Heart right ventricle (tissue), 16 donors: ENCODE results near the gene FNBP1. TPM values are rescaled to one million over a fixed set of nuclear protein-coding genes. Genes with fewer than 3 reads are reported as not detected.
"Not testable (repeated sequence)": the region's sequence is repeated elsewhere in the genome, so short reads cannot be mapped to it uniquely, and the experiment has no call there.

Experiments
- ATAC-seq, 8 donors: fragments of 200-7000 bp; cut with Tn5 transposase; one replicate each; pipeline ENCODE4 v1.9.1; 2020; ENCODE audit warnings: mild to moderate bottlenecking in 8 of 8, moderate library complexity in 8 of 8, moderate number of reproducible peaks in 1 of 8
- DNase-seq, 2 donors: peaks; one replicate each; pipeline ENCODE4 v3.0.0-alpha.2; 2020
- H3K27ac ChIP-seq, 10 donors: fragments of 200-600 bp; sonication (generic) in 2 of 10; one replicate each; pipeline versions ENCODE4 v1.5.0 to v1.8.0; 2020 to 2022; ENCODE audit warnings: mild to moderate bottlenecking in 3 of 10
- H3K27me3 ChIP-seq, 7 donors: fragments of 200-600 bp; one replicate each; pipeline ENCODE4 v1.8.0; 2021 to 2022; ENCODE audit warnings: mild to moderate bottlenecking in 2 of 7
- H3K36me3 ChIP-seq, 9 donors: fragments of 200-600 bp; sonication (generic) in 1 of 9; one replicate each; pipeline versions ENCODE4 v1.5.0 to v1.8.0; 2020 to 2022; ENCODE audit warnings: mild to moderate bottlenecking in 2 of 9
- H3K4me1 ChIP-seq, 9 donors: fragments of 200-600 bp; sonication (generic) in 1 of 9; one replicate each; pipeline versions ENCODE4 v1.5.0 to v1.8.0; 2020 to 2022; ENCODE audit warnings: mild to moderate bottlenecking in 4 of 9
- H3K4me3 ChIP-seq, 10 donors: fragments of 200-600 bp; sonication (generic) in 2 of 10; one replicate each; pipeline versions ENCODE4 v1.5.0 to v1.8.0; 2020 to 2022; ENCODE audit warnings: mild to moderate bottlenecking in 7 of 10, moderate library complexity in 2 of 10
- H3K9me3 ChIP-seq, 11 donors: fragments of 200-600 bp in 10 of 11; sonication (generic) in 2 of 11; one replicate each; pipeline versions ENCODE4 v1.5.0 to v1.8.0; 2013 to 2022; ENCODE audit warnings: mild to moderate bottlenecking in 2 of 11, control low read depth in 1 of 11, moderate library complexity in 1 of 11
- CTCF ChIP-seq, 9 donors: fragments of 200-600 bp; sonication (generic) in 2 of 9; IDR thresholded peaks; one replicate each; pipeline versions ENCODE4 v1.5.0 to v1.8.0; 2021 to 2022; ENCODE audit warnings: antibody characterized with exemption in 9 of 9, mild to moderate bottlenecking in 5 of 9, moderate library complexity in 1 of 9
- WGBS, 2 donors: extraction: QIAGEN DNeasy Blood & Tissue Kit; methylation state at CpG; one replicate each; pipeline ENCODE4 v1.1.7; 2013; ENCODE audit warnings: inconsistent platforms in 1 of 2; 5-methylcytosine and 5-hydroxymethylcytosine counted together
- intact Hi-C, 10 donors: fragments of 100-400 bp; cut with DNase I; formaldehyde crosslinking; loops; one replicate each; pipeline versions ENCODE4 v1.11.1 to v1.14.2; 2022
- polyA plus RNA-seq, 2 donors: library from polyadenylated mRNA; stranded (reverse); fragments of 200-250 nt; gene quantifications; one replicate each; pipeline ENCODE4 v1.2.3, GENCODE V29; 2013
- total RNA-seq, 10 donors: library from RNA; stranded (reverse); fragmentation: NEBNext Ultra II Directional in 3 of 10; extraction: Animal tissue kit (Norgen Biotek cat#: 25700) in 3 of 10; gene quantifications; one replicate each; pipeline versions ENCODE4 v1.2.1 to v1.2.4, GENCODE V29; 2021 to 2023
- donor health status: Arrhythmogenic right ventricular cardiomyopathy.
- donor health status: ischemic (EF 13 %, LVEDD 7.1; RV severe dilation, severe dysfunction).
- donor health status: healthy with polysubstance abuse.
- donor health status: DM: no; HTN: yes; CAD: no.
- donor health status: DM: no; HTN: no; CAD: no.
- donor health status: ischemic (EF 25% LVEDD 6.9; RV normal size, moderate dysfunction).
- donor health status: ischemic (EF 25% LVEDD 5.7; RV mildly dilated, moderate dysfunction).
- donor health status: healthy.
- donor health status: DM: yes; HTN: yes; CAD: no.
- donor health status: Ischemic cardiomyopathy.
- donor health status: ischemic (EF 35%, LVEDD 5.7; RV mildly dilated, moderate dysfunction).
- donor health status: nonischemic (EF 11% LVEDD 7.7; RV severe dilation, severe dysfunction).
- donor health status: DM: yes; HTN: yes; CAD: no.
- donor health status: PGD.
- donor health status: ischemic (EF 29% LVEDD 5.4; RV normal size, mild dysfunction).
- donor health status: nonischemic (EF 23%, LVEDD 6.1; RV moderate dilation, normal function).

FNBP1 gene
- total and polyA plus RNA-seq, 12 donors: 7.4 to 38.4 (median 22.2) TPM

DNA sequence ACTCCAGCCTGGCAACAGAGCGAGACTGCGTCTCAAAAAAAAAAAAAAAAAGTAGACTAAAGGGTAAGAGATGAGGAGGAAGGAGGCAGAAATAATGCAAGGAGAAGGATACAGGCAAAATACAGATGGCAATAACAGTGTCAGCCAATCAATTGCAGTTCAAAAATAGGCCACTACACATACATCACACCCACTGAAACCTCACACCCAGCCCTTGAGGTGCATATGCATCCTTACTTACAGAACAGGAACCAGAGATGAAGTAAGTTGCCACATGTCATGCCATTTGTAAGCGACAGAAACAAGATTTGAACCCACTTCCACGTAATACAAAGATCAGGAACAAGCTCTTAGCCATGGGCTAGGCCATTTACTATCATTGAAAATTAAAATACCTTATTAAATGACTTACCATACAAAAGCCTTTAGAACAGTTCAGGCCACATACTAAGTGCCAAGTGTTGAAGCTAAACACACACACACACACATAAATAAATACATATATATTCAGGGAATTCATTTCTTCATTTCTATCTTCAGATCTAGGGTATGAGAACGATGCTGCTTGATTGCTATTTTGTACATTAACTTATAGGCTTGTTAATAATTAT is 98.4 kb downstream of the FNBP1 start:
- no peak for TF ChIP-seq CTCF (IDR thresholded peaks at IDR 0.05)
- peaks cover 0 to 23% (median 0%) of the 10 kb centered on the region in 9 donors for H3K36me3 ChIP-seq
- WGBS, 2 donors: 95 to 96% methylated on average over 5 of the region's 5 CpGs
- ATAC-seq: peak in 1 of 8 donors; percentile 49
- H3K27me3 ChIP-seq: no peaks in the 10 kb centered on the region
- no peak for DNase-seq
- H3K27ac ChIP-seq: peak overlapping the region in 6 of 10 donors; percentile 22 to 89 (median 58)
- H3K4me1 ChIP-seq: peaks cover 0 to 47% (median 10%) of the 10 kb centered on the region in 9 donors
- H3K9me3 ChIP-seq: peaks cover 0 to 15% (median 0%) of the 10 kb centered on the region in 11 donors
- intact Hi-C loops: no loop called here
- H3K4me3 ChIP-seq: no peak overlapping the region

GRCh38 chr9:129939431-129939830 is 103.6 kb downstream of the FNBP1 start:
- peak overlapping the region in 2 of 10 donors; percentile 25 to 51 for H3K27ac ChIP-seq
- TF ChIP-seq CTCF (IDR thresholded peaks at IDR 0.05): no peak
- peaks cover 0 to 15% (median 0%) of the 10 kb centered on the region in 11 donors for H3K9me3 ChIP-seq
- no peak for DNase-seq
- no peak for ATAC-seq
- H3K27me3 ChIP-seq: no peaks in the 10 kb centered on the region
- H3K36me3 ChIP-seq: peaks cover 0 to 18% (median 0%) of the 10 kb centered on the region in 9 donors
- H3K4me3 ChIP-seq: no peak overlapping the region
- WGBS, 2 donors: 88 to 93% methylated on average over 2 of the region's 2 CpGs
- intact Hi-C loops: no loop called here
- H3K4me1 ChIP-seq: peaks cover 0 to 50% (median 19%) of the 10 kb centered on the region in 9 donors

- peaks cover 0 to 15% (median 0%) of the 10 kb centered on the region in 11 donors for H3K9me3 ChIP-seq
- no peaks in the 10 kb centered on the region for H3K27me3 ChIP-seq
- DNase-seq (no peak), ATAC-seq (peak in 3 of 8 donors; percentile 28 to 57 (median 33))
- 50 to 61% methylated on average over 2 of the region's 2 CpGs for WGBS, 2 donors
- H3K36me3 ChIP-seq: peaks cover 0 to 18% (median 0%) of the 10 kb centered on the region in 9 donors
- H3K4me1 ChIP-seq: peaks cover 0 to 52% (median 29%) of the 10 kb centered on the region in 9 donors
- TF ChIP-seq CTCF (IDR thresholded peaks at IDR 0.05): no peak
- H3K27ac ChIP-seq: peak overlapping the region in 8 of 10 donors; percentile 1 to 71 (median 52)
- intact Hi-C loops: no loop called here
- no peak overlapping the region for H3K4me3 ChIP-seq
Measured at GRCh38 chr9:129938291-129938979, 104.6 kb downstream of the FNBP1 start.

- intact Hi-C loops, H3K27me3 ChIP-seq, H3K4me3 ChIP-seq, ATAC-seq, DNase-seq: not testable (repeated sequence)
- H3K4me1 ChIP-seq: peaks cover 3 to 57% (median 34%) of the 10 kb centered on the region in 9 donors
- H3K36me3 ChIP-seq: peaks cover 0 to 18% (median 0%) of the 10 kb centered on the region in 9 donors
- H3K27ac ChIP-seq: peak overlapping the region in 7 of 10 donors; percentile 1 to 71 (median 52)
- peaks cover 0 to 15% (median 0%) of the 10 kb centered on the region in 11 donors for H3K9me3 ChIP-seq
- 92 to 96% methylated on average over 5 of the region's 5 CpGs for WGBS, 2 donors
Measured at GRCh38 chr9:129937879-129938278, 105.1 kb downstream of the FNBP1 start.
